GM12878 (cell line): Measurements from ENCODE around the gene OTOA. TPM values are rescaled to one million over a fixed set of nuclear protein-coding genes. Genes with fewer than 3 reads are reported as not detected.

Experiments
- ATAC-seq: fragments of 200-7000 bp; cut with Tn5 transposase; 3 replicates; pipeline ENCODE4 v1.9.1; 2020; ENCODE audit warnings: mild to moderate bottlenecking, moderate library complexity
- BruUV-seq: library from RNA; stranded (reverse); fragments of 400-500 nt; replicated peaks from 2 replicates; lab custom pipeline; 2021; lab: Mats Ljungman, UMichigan
- CTCF ChIA-PET: fragments of 300-600 bp; sonication (Branson Sonifier 250); formaldehyde crosslinking; extraction: SDS; loops from one replicate; lab custom pipeline; 2021; ENCODE audit warnings: inconsistent platforms; lab: Yijun Ruan, JAX
- POLR2A ChIA-PET: fragments of 350-600 bp; formaldehyde crosslinking; extraction: SDS; loops from one replicate; lab custom pipeline; 2021; ENCODE audit warnings: inconsistent platforms; lab: Charles Lee
- RAD21 ChIA-PET: fragments of 300-600 bp; sonication (Branson Sonifier 250); formaldehyde crosslinking; loops from one replicate; lab custom pipeline; 2023; ENCODE audit warnings: antibody characterized with exemption; ENCODE audit not compliant: unreplicated experiment; lab: Charles Lee
- SMC1A ChIA-PET: fragments of 300-600 bp; sonication (Branson Sonifier 250); formaldehyde crosslinking; loops from one replicate; lab custom pipeline; 2023; ENCODE audit not compliant: unreplicated experiment, uncharacterized antibody; lab: Charles Lee
- DNase-seq: peaks from one replicate; pipeline ENCODE4 v3.0.0-alpha.2; 2011; ENCODE audit warnings: low read depth, low spot score
- FAIRE-seq: peaks from 3 replicates; lab custom pipeline; 2011; peaks lifted over from hg19 to GRCh38; lab: Jason Lieb, UNC
- H2AFZ ChIP-seq: 2 replicates; pipeline ENCODE4 v1.6.0; 2011; ENCODE audit warnings: low read depth, low read length, control low read depth; ENCODE audit not compliant: control insufficient read depth
- H3K27ac ChIP-seq: 2 replicates; pipeline ENCODE4 v1.5.1; 2011; ENCODE audit warnings: control low read depth; ENCODE audit not compliant: control insufficient read depth, insufficient read depth
- H3K27me3 ChIP-seq, 2 experiments: replicated peaks in 1 of 2; 2 replicates each; pipeline versions ENCODE4 v1.6.0 to v1.6.1; 2011; ENCODE audit warnings: low read length in 1 of 2; ENCODE audit not compliant: control insufficient read depth in 2 of 2, insufficient read depth in 2 of 2
- H3K36me3 ChIP-seq, 2 experiments: 2 replicates each; pipeline ENCODE4 v1.5.1; 2011; ENCODE audit warnings: low read length in 1 of 2; ENCODE audit not compliant: control insufficient read depth in 2 of 2, insufficient read depth in 2 of 2
- H3K4me1 ChIP-seq: 2 replicates; pipeline ENCODE4 v1.6.1; 2011; ENCODE audit warnings: mild to moderate bottlenecking, low read length, moderate library complexity, mixed read lengths; ENCODE audit not compliant: control insufficient read depth, insufficient read depth
- H3K4me2 ChIP-seq: 2 replicates; pipeline ENCODE4 v1.6.0; 2011; ENCODE audit warnings: control low read depth; ENCODE audit not compliant: control insufficient read depth, insufficient read depth
- H3K4me3 ChIP-seq: fragments of 200-600 bp; sonication (generic); 2 replicates; pipeline ENCODE4 v1.5.1; 2016
- H3K79me2 ChIP-seq: 2 replicates; pipeline ENCODE4 v1.6.0; 2011; ENCODE audit warnings: low read length; ENCODE audit not compliant: control insufficient read depth, insufficient read depth
- H3K9ac ChIP-seq: 2 replicates; pipeline ENCODE4 v1.8.0; 2011; ENCODE audit warnings: low read length, control low read depth, mixed read lengths; ENCODE audit not compliant: control insufficient read depth, insufficient read depth
- H3K9me3 ChIP-seq: replicated peaks from 3 replicates; pipeline ENCODE4 v1.5.1; 2011; ENCODE audit warnings: mild to moderate bottlenecking, low read length; ENCODE audit not compliant: control insufficient read depth, insufficient read depth
- H4K20me1 ChIP-seq: 2 replicates; pipeline ENCODE4 v1.6.0; 2011; ENCODE audit not compliant: control insufficient read depth, insufficient read depth
- RUNX3 ChIP-seq: IDR thresholded peaks from 2 replicates; pipeline ENCODE4 v1.6.1; 2012; ENCODE audit warnings: low read length, inconsistent platforms
- TARDBP ChIP-seq: IDR thresholded peaks from 2 replicates; pipeline ENCODE4 v1.6.1; 2016; ENCODE audit warnings: borderline replicate concordance
- ZBED1 ChIP-seq: IDR thresholded peaks from 2 replicates; pipeline ENCODE4 v1.6.1; 2016; ENCODE audit warnings: borderline replicate concordance
- WGBS: methylation state at CpG from one replicate; pipeline ENCODE4 v1.1.6; 2016; ENCODE audit warnings: low lambda C conversion rate; ENCODE audit not compliant: insufficient replicate concordance, insufficient coverage; ENCODE audit errors: missing lambda C conversion rate; 5-methylcytosine and 5-hydroxymethylcytosine counted together
- in situ Hi-C: fragments of 300-500 bp; cut with MboI; formaldehyde crosslinking; loops from 9 replicates; pipeline ENCODE4 v1.14.3; 2018; ENCODE audit warnings: mixed read lengths
- intact Hi-C: fragments of 100-400 bp; cut with micrococcal nuclease; formaldehyde crosslinking; loops from one replicate; pipeline ENCODE4 v1.14.2; 2022; ENCODE audit not compliant: unreplicated experiment
- polyA plus RNA-seq, 11 experiments: library from polyadenylated mRNA; depleted of rRNA in 4 of 11; unstranded in 6 of 11; stranded (reverse) in 5 of 11; fragments of >200 nt; fragmentation: Nextera tagmentation in 4 of 11; fragmentation: Illumina TruSeq in 1 of 11; extraction: Ambion mirVana in 4 of 11; extraction: Trizol in 1 of 11; gene quantifications; 1 replicate in 1 of 11; 2 replicates in 10 of 11; pipeline versions ENCODE4 v1.2.1 to v1.2.3, GENCODE V29; 2011 to 2016; ENCODE audit warnings: inconsistent platforms in 2 of 11, missing spikeins in 2 of 11, low read depth in 1 of 11
- total RNA-seq, 4 experiments: library from RNA; depleted of rRNA in 3 of 4; stranded (reverse); fragments of >200 nt in 3 of 4; fragmentation: Illumina TruSeq in 1 of 4; extraction: Trizol in 1 of 4; gene quantifications; 2 replicates each; pipeline versions ENCODE4 v1.2.1 to v1.2.3, GENCODE V29; 2013 to 2021
- TF ChIP-seq, protein P1 (sequence below), 3 experiments: IDR thresholded peaks in 2 of 3; conservative IDR thresholded peaks in 1 of 3; 2 replicates each; pipeline ENCODE4 v1.5.1; 2011; ENCODE audit warnings: low read depth in 3 of 3, low read length in 3 of 3, mild to moderate bottlenecking in 3 of 3, control low read depth in 2 of 3, moderate library complexity in 2 of 3, inconsistent platforms in 1 of 3, mixed read lengths in 1 of 3; ENCODE audit not compliant: control insufficient read depth in 2 of 3, insufficient read depth in 1 of 3; ENCODE audit errors: extremely low read depth in 1 of 3

The OTOA gene
- total and polyA plus RNA-seq, 10 of the 15 experiments (the other 5 are each of a cell fraction or from before 2014, with no cell fraction given): 0.33 to 1.5 (median 0.61) TPM

DNA sequence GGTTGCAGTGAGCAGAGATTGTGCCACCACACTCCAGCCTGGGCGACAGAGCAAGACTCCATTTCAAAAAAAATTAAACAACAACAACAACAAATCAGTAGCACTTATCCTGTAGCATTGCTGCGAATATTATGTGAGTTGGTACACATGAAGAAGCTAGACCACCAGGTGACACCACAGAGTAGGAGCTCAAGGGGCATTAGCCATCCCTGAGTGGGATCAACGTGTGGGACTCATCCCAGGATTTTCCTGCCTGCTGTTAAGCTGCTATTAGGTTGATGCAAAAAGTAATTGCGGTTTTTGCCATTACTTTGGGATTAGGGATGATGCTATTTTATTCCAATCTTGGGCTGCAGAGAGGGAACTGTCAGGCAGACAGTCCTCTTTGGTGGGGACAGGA, 47.2 kb downstream of the OTOA start:
- H3K4me3 ChIP-seq: no peak overlapping the region
- POLR2A ChIA-PET: no interaction called here
- ATAC-seq (no peak), DNase-seq (no peak), FAIRE-seq (no peak)
- H3K27me3 ChIP-seq: no peaks in the 10 kb centered on the region; a peak in 1 of 4 replicates
- H3K4me2 ChIP-seq: no peak overlapping the region
- H2AFZ ChIP-seq: no peak overlapping the region
- no peaks in the 10 kb centered on the region for H3K79me2 ChIP-seq
- H3K9me3 ChIP-seq: no peaks in the 10 kb centered on the region; the same call in 2 of the 3 replicates
- no peak overlapping the region for H3K9ac ChIP-seq
- TF ChIP-seq ZBED1: no peak
- no peak for TF ChIP-seq RUNX3
- TF ChIP-seq TARDBP: no peak
- TF ChIP-seq, protein P1, sequence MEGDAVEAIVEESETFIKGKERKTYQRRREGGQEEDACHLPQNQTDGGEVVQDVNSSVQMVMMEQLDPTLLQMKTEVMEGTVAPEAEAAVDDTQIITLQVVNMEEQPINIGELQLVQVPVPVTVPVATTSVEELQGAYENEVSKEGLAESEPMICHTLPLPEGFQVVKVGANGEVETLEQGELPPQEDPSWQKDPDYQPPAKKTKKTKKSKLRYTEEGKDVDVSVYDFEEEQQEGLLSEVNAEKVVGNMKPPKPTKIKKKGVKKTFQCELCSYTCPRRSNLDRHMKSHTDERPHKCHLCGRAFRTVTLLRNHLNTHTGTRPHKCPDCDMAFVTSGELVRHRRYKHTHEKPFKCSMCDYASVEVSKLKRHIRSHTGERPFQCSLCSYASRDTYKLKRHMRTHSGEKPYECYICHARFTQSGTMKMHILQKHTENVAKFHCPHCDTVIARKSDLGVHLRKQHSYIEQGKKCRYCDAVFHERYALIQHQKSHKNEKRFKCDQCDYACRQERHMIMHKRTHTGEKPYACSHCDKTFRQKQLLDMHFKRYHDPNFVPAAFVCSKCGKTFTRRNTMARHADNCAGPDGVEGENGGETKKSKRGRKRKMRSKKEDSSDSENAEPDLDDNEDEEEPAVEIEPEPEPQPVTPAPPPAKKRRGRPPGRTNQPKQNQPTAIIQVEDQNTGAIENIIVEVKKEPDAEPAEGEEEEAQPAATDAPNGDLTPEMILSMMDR (IDR thresholded peaks at IDR 0.05 in 2 of 3, conservative IDR thresholded peaks at IDR 0.05 in 1 of 3; ENCODE audit: control insufficient read depth in 2 of 3, extremely low read depth in 1 of 3, insufficient read depth in 1 of 3, low read depth in 3 of 3, low read length in 3 of 3): peak in 1 of 3 experiments; percentile 19; a peak in 1 of 6 replicates
- TF ChIP-seq, all 136 proteins: peak for 1
- intact Hi-C loops (no loop called here), in situ Hi-C loops (no loop called here)
- 24% methylated on average over 4 of the region's 4 CpGs for WGBS
- RAD21 ChIA-PET: interaction anchor here (2.1 to 8.7 kb wide), 3 partner anchors 53 to 127 kb away, joined by 4 to 79 read pairs (median 24); no protein-coding TSS in a partner anchor
- BruUV-seq: no TSS peak
- Histone ChIP-seq H3K27ac (no peak overlapping the region), H3K4me1 (no peaks in the 10 kb centered on the region), H3K36me3 (no peaks in the 10 kb centered on the region), H4K20me1 (no peaks in the 10 kb centered on the region)
- SMC1A ChIA-PET: interaction anchor here (1.3 to 10.1 kb wide), 5 partner anchors 9 to 67 kb away, joined by 3 to 142 read pairs (median 35); no protein-coding TSS in a partner anchor
- CTCF ChIA-PET: interaction anchor here (0.7 to 10.4 kb wide), 10 partner anchors 10 to 477 kb away, joined by 3 to 176 read pairs (median 8); no protein-coding TSS in a partner anchor
